SK-N-DZ (cell line): ENCODE results near the gene RAB11FIP2. TPM values are rescaled to one million over a fixed set of nuclear protein-coding genes. Genes with fewer than 3 reads are reported as not detected.
A peak's percentile ranks its signal among the peaks of the same experiment; 100 is the strongest.
"Not testable (repeated sequence)": the region's sequence is repeated elsewhere in the genome, so short reads cannot be mapped to it uniquely, and the experiment has no call there.

Experiments used
- DNase-seq: peaks from one replicate; pipeline ENCODE4 v3.0.0-alpha.2; 2015; ENCODE audit warnings: low spot score
- polyA plus RNA-seq, 2 experiments: library from polyadenylated mRNA; depleted of rRNA; stranded (reverse); fragments of >200 nt; gene quantifications; 2 replicates each; pipeline ENCODE4 v1.2.3, GENCODE V29; 2014

RAB11FIP2 gene, protein sequence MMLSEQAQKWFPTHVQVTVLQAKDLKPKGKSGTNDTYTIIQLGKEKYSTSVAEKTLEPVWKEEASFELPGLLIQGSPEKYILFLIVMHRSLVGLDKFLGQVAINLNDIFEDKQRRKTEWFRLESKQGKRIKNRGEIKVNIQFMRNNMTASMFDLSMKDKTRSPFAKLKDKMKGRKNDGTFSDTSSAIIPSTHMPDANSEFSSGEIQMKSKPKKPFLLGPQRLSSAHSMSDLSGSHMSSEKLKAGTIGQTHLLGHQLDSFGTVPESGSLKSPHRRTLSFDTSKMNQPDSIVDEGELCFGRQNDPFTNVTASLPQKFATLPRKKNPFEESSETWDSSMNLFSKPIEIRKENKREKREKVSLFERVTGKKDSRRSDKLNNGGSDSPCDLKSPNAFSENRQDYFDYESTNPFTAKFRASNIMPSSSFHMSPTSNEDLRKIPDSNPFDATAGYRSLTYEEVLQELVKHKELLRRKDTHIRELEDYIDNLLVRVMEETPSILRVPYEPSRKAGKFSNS
- polyA plus RNA-seq (2014; cell fraction: cytosol; rRNA removed) = 13.1 and 13.9 TPM in 2 replicates
- 15.0 and 18.2 TPM in 2 replicates for polyA plus RNA-seq (2014; cell fraction: nucleus; rRNA removed)

DNA sequence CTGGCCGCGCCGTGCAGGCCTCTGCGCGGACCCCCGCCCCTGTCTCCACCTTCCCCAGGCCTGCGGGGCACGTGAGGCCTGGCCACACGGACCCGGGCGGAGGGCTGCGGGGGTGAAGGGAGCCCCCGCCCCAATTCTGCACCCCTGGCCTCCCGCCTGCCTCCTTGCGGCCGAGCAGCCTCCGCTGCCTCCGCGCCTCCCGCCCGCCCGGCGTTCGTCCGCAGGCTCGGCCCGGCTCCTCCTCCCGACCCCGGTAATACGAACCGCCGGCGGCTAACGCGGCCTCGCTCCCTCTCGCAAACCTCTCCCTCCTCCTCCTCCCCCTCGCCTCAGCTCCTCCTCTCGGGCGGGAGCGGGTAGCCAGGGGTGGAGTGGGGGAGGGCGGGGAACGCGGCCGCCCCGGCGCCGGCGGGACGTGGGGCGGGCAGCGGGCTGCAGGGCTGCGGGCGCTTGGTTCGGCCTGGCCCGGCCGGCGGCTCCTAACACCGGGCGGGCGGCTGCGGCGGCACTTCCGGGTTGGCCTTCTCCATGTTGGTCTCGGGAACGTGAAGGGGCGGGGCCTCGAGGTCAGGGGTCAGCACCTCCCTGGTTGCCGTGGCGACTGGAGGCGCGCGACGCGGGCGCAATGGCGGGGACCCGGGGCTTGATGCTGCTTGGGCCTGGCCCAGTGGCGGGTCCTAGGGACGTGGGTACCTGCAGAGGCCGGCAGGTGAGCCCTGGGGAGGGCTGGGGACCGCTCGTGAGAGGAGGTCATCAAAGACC is at the start of gene RAB11FIP2:
TSS of gene RAB11FIP2 (minus strand) at position 547 of the 762 bp plus-strand sequence. CDS start 778 bp downstream, outside the sequence.
- peak; percentile 90 for DNase-seq

DNA sequence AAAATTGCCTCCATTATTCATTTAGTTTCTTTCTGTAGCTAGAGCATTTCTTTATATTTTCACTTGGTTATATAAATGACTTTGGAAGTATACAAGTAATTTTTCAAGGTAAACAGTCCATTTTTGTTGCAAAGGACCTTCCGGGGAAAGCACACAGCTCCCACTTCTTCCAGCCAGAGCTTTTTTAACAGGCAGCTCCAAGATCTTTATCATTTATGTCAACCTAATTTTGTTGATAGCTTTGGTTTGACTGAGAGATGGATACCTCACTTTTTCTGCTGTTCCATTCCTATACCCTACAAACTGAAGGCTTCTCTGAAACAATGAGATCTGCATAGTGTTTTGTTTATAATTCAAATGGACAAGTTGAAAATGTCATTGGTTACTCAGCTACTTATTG is 49.3 kb upstream of the RAB11FIP2 start:
- peak; percentile 41 for DNase-seq

DNA sequence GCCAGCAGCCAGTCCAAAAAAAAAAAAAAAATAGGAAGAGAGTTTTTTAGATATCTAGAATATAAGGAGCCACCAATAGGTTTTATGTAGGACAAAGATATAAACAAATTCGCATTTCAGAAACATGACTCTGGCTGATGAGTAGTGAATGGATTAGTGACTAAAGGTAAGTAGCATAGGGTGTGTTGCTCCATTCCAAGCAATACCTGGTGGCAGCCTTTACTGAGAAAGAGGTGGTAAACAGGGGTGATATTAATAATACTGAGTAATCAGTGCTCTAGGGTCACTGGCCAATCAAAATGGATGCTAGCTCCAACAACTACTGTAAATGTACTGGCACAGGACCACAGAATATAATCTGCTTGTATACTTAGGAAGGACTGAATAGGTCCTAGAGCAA is 45.5 kb upstream of the RAB11FIP2 start:
- no peak for DNase-seq

DNA sequence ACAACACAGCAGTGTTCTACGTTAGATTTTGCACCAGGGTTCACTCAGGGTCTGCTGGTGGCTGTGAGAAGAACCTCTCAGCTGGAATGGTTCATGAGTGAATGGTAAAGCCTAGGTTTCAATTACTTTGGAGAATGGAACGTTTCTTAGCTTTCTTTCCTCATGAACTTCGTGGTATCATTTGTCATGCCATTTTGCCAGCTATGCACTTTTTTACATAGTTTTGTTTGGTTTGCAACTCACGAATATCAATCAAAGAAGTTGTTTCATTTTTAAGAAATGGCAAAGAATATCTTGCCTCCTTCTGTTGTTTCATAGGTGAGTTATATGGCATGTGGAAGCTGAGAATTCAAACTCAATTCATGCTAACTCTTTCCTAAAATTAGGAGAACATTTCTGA is 34.1 kb upstream of the RAB11FIP2 start:
- no peak for DNase-seq

GRCh38 chr10:118076705-118077104 is 30.0 kb upstream of the RAB11FIP2 start:
- DNase-seq = no peak

DNA sequence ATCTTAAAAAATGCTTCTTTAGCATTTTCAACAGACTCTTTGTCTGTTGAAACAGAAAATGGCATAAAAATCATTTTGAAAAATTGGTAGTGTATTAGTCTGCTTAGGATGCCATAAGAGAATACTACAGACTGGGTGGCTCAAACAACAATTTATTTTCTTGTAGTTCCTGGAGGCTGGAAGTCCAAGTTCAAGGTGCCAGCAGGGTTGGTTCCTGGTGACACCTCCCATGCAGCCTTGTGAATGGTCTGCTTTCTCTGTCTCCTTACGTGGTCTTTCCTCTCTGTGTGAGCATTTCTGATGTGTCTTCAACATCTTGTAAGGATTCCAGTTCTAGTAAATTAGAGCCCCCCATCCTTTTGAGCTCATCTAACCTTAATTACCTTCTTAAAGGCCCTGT is 26.1 kb upstream of the RAB11FIP2 start:
- no peak for DNase-seq

DNA sequence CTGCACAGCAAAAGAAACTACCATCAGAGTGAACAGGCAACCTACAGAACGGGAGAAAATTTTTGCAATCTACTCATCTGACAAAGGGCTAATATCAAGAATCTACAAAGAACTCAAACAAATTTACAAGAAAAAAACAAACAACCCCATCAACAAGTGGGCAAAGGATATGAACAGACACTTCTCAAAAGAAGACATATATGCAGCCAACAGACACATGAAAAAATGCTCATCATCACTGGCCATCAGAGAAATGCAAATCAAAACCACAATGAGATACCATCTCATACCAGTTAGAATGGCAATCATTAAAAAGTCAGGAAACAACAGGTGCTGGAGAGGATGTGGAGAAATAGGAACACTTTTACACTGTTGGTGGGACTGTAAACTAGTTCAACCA is 20.6 kb upstream of the RAB11FIP2 start:
- not testable (repeated sequence) for DNase-seq

DNA sequence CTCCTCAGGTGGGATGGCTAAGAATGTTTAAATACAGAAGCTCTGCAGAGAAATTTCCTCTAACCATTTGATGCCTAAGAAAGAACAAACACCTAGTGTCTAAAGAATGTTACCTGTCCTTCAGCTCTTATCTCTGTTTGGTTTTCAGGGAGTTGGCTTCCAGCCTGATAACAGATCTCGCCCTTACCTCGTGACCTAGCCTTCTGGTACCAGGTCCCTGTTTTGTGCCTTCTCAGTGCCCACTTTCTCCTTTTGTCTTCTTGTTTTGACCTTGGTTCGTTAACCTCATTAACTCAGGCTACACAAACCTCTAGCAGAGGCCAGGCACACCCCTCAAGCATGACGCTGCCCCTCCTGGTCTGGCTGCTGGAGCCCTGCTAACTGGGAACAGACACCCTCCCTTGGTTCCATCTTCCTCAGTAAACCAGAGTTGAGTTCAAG is 16.1 kb upstream of the RAB11FIP2 start:
- no peak for DNase-seq

DNA sequence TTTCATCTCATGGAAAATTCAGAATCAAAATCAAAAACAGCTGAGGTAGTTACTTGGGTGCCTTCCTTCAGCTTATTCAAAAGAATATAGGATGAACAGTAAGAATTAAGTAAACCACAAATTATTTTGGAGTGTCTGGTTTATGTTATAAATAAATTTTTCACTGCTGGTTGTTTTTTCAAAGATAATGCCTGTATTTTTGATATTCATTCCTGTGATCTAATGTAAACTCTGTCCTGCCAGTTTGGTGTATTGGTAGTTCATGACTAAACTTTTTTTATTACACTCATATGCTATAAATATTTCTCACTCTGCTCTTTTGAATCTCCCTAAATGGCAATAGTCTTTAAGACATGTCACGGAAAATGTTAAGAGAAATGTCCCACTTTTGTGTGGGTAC is 11.6 kb upstream of the RAB11FIP2 start:
- no peak for DNase-seq

DNA sequence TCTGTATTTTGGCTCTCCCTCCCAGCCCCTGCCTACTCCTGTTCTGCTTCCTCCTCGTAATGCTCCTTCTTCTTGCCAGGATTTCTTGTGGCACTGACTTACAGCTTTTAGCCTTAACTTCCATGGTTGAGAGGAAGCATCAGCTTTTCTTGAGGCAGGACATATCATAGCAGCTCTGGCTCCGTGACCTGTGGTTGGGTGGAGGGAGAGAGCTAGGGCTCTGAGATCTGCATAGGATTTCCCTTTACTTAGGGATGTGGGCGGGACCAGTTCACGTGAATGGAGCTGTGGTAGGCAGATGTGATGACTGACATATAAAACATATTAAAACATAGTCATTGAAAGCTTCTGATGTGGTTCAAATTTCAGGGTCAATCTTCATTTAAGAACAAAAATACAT is 10.6 kb upstream of the RAB11FIP2 start:
- DNase-seq = no peak

DNA sequence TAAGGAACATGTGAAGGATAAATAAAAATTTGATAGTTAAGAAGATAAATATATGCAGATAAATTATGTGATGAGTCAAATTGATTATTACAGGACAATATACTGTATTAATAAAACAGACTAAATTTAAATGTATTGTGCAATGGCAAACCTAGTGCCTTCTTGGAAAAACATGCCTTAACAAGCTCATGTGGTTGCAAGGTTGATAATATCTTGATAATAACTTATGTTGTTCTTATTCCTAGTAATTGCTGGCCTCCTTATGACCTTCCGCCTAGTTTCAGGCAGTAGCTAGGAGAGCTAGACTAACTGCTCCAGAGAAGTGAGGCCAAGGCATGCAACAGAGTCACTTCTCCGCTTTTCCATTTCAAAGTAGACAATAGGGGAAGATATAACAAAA is 7.6 kb upstream of the RAB11FIP2 start:
- DNase-seq = no peak

GRCh38 chr10:118052816-118053215 is 6.1 kb upstream of the RAB11FIP2 start:
- DNase-seq = no peak

- no peak for DNase-seq
Measured at GRCh38 chr10:118047880-118048279, 1.1 kb upstream of the RAB11FIP2 start.

- no peak for DNase-seq
Measured at GRCh38 chr10:118047157-118047719, 497 bp upstream of the RAB11FIP2 start.

- DNase-seq = peak; percentile 59
Measured at GRCh38 chr10:118045837-118046394, 825 bp downstream of the RAB11FIP2 start.

- DNase-seq = no peak
Measured at GRCh38 chr10:118045158-118045836, 1.4 kb downstream of the RAB11FIP2 start.

DNA sequence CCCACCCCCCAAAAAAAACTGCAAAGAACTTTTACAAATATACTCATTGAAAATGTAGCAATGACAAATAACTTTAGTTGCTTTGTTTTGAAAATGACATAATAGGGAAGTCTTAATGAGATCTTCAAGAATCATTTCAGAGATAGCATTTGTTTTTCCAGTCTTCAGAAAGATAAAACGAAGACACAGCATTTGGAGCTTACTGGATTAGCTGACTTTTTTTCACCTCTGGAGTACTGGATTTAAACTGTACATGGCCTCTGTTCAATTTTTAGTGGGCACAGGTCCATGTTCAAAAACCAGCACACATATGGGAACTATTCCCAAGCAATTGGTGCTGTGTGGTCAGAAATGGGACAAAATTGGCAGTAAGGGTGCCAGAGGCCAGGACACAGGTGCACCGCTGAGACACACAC is 3.9 kb downstream of the RAB11FIP2 start:
- no peak for DNase-seq

- DNase-seq = peak; percentile 22
Measured at GRCh38 chr10:118042336-118042735, 4.4 kb downstream of the RAB11FIP2 start.

DNA sequence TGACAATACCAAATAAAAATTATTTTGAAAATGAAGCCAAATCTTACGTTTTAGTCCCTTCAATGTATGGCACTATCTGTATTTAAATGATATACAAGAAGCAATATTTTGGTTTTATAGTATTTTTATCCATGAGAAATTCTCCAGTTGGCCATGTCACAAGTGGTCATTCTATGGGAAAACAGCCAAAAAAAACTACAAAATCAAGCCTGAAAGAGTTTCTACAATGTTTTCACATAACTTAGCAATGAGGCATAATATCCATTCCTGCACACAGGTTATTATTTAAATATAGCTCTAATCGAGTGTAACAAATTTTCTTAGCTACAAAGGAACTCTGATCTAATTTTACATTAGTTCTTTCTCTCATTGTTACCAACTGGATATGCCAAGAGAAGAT is 5.4 kb downstream of the RAB11FIP2 start:
- no peak for DNase-seq

DNA sequence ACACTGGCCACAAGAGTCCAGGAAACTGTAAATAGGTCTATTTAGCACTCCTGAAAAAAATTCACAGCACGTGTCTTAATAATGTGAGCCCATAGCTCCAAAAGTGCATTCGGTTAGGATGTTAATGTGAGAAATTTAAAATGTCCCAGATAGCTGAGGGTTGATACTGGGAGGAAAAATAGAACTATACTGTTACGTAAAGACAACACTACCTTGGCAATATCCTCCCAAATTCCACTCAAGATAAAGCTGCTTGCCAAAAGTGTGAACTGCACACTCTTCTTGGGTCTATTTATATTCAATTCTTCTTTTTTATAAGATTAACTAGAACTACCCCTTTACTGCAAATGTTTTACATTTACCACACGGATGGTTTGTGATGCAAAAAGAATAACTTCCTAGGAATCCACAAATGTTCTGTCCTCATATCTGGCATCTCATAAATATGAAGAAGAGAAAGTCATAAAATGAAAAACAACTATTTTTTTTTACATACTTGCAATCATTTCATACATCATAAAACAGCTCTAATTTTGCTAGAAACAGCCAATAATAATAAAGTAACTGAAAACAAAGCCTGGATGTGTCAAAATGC is 10.4 kb downstream of the RAB11FIP2 start:
- DNase-seq = no peak
